Measurements from ENCODE around the gene MOG.
"Not testable (repeated sequence)": the region's sequence is repeated elsewhere in the genome, so short reads cannot be mapped to it uniquely, and the experiment has no call there.

Gene MOG

GRCh38 chr6:29655658-29656057 is 1.2 kb upstream of the MOG start:
- TF ChIP-seq MAX (IDR thresholded peaks at IDR 0.05; ENCODE audit: low read depth, low read length) (no peak), MYC (IDR thresholded peaks at IDR 0.05; ENCODE audit: low read depth, low read length) (no peak), CTCF (IDR thresholded peaks at IDR 0.05; ENCODE audit: low read depth, low read length) (no peak), POLR2A (IDR thresholded peaks at IDR 0.05; ENCODE audit: extremely low read depth, insufficient read length) (no peak)
- DNase-seq (ENCODE audit: low read depth) = no peak
- H3K4me3 ChIP-seq (ENCODE audit: low read depth, low read length) = no peak overlapping the region

GRCh38 chr6:29656157-29656556 is 735 bp upstream of the MOG start:
- TF ChIP-seq MYC (IDR thresholded peaks at IDR 0.05; ENCODE audit: low read depth, low read length) = no peak
- no peak overlapping the region for H3K4me3 ChIP-seq (ENCODE audit: low read depth, low read length)
- DNase-seq (ENCODE audit: low read depth) = no peak

- no peak for DNase-seq (ENCODE audit: low read depth)
- no peak overlapping the region for H3K4me3 ChIP-seq (ENCODE audit: low read depth, low read length)
- TF ChIP-seq CTCF (IDR thresholded peaks at IDR 0.05; ENCODE audit: low read depth, low read length) = no peak
- no peak for TF ChIP-seq MYC (IDR thresholded peaks at IDR 0.05; ENCODE audit: low read depth, low read length)
- TF ChIP-seq POLR2A (IDR thresholded peaks at IDR 0.05; ENCODE audit: extremely low read depth, insufficient read length) = no peak
- TF ChIP-seq MAX (IDR thresholded peaks at IDR 0.05; ENCODE audit: low read depth, low read length) = no peak
Observed at GRCh38 chr6:29661071-29661470, 4.2 kb downstream of the MOG start.

GRCh38 chr6:29661502-29662141 is 4.7 kb downstream of the MOG start:
- H3K4me3 ChIP-seq (ENCODE audit: low read depth, low read length); DNase-seq (ENCODE audit: low read depth): not testable (repeated sequence)

GRCh38 chr6:29663300-29664042 is 6.6 kb downstream of the MOG start:
- TF ChIP-seq MAX (IDR thresholded peaks at IDR 0.05; ENCODE audit: low read depth, low read length) (no peak), POLR2A (IDR thresholded peaks at IDR 0.05; ENCODE audit: extremely low read depth, insufficient read length) (no peak), CTCF (IDR thresholded peaks at IDR 0.05; ENCODE audit: low read depth, low read length) (no peak), MYC (IDR thresholded peaks at IDR 0.05; ENCODE audit: low read depth, low read length) (no peak)
- no peak overlapping the region for H3K4me3 ChIP-seq (ENCODE audit: low read depth, low read length)
- DNase-seq (ENCODE audit: low read depth) = no peak

GRCh38 chr6:29665942-29666825 is 9.3 kb downstream of the MOG start:
- no peak for DNase-seq (ENCODE audit: low read depth)
- TF ChIP-seq MAX (IDR thresholded peaks at IDR 0.05; ENCODE audit: low read depth, low read length) (no peak), MYC (IDR thresholded peaks at IDR 0.05; ENCODE audit: low read depth, low read length) (no peak), CTCF (IDR thresholded peaks at IDR 0.05; ENCODE audit: low read depth, low read length) (no peak), POLR2A (IDR thresholded peaks at IDR 0.05; ENCODE audit: extremely low read depth, insufficient read length) (no peak)
- no peak overlapping the region for H3K4me3 ChIP-seq (ENCODE audit: low read depth, low read length)
